ENCODE results near the gene HTRA3.
A peak's percentile ranks its signal among the peaks of the same experiment; 100 is the strongest.

Gene HTRA3

DNA sequence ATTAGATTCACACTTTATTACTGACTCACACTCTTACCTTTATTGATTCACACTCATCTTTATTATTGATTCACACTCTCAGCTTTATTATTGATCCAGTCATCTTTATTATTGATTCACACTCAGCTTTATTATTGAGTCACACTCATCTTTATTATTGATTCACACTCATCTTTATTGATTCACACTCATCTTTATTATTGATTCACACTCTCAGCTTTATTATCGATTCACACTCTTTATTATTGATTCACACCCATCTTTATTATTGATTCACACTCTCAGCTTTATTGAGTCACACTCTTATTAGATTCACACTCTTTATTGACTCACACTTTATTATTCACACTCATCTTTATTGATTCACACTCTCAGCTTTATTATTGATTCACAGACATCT, 31.3 kb downstream of the HTRA3 start:
- Histone ChIP-seq H3K9me3 (no peaks in the 10 kb centered on the region), H3K4me3 (no peak overlapping the region), H3K4me1 (no peaks in the 10 kb centered on the region), H3K27me3 (peaks cover 0 to 1% of the 10 kb centered on the region in 2 donors), H3K36me3 (no peaks in the 10 kb centered on the region), H3K27ac (no peak overlapping the region)
- intact Hi-C loops (cut with DNase I; ENCODE audit: low total_unique reads), result no loop called here
- no peak for DNase-seq
- TF ChIP-seq CTCF (IDR thresholded peaks at IDR 0.05), result no peak

DNA sequence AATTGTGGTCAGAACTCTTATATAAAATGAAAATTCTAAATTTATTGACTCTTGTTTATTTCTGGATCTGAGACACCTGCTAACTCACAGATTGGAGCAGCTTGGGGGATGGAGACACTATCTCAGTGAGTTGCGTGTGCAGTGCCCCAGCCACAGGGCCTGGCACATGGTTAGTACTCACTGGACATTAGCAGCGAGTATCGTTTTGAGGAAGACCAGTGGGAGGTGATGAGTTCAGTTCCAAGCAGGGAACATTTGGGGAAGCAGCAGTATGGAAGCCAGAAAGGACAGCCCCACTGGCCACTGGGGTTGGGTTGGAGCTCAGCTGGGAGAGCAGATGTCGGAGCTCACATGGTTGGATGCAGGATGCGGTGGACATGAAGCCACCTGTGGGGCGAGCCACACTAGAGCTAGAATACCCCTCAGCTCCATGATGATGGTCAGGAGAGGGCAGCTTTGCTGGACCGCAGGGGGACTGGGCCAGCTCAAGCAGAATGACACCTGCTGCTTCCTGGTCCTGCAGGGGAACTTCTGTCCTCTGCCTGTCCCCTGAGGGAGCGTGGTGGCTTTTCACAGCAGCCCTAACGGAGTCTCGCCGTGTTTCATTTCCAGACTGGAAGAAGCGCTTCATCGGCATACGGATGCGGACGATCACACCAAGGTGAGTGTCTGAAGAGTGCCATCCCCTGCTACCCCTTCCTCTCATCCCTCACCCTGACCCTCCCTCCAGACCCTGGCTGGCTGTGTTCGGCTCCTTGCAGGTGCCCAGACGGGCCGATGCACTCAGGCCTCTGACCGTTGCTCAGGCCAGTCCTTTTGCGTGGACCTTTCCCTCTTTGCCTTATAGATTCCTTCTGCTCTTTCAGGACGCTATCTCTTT, 32.5 kb downstream of the HTRA3 start:
- no peak overlapping the region for H3K27ac ChIP-seq
- H3K4me3 ChIP-seq, result no peak overlapping the region
- intact Hi-C loops (cut with DNase I; ENCODE audit: low total_unique reads), result no loop called here
- DNase-seq, result peak in 1 of 2 donors; percentile 59
- H3K36me3 ChIP-seq, result no peaks in the 10 kb centered on the region
- H3K27me3 ChIP-seq, result peaks cover 0 to 14% of the 10 kb centered on the region in 2 donors
- H3K9me3 ChIP-seq, result no peaks in the 10 kb centered on the region
- peaks cover 0 to 11% (median 6%) of the 10 kb centered on the region in 4 donors for H3K4me1 ChIP-seq
- no peak for TF ChIP-seq CTCF (IDR thresholded peaks at IDR 0.05)

GRCh38 chr4:8303081-8303480, 33.5 kb downstream of the HTRA3 start:
- H3K27me3 ChIP-seq, result peaks cover 0 to 24% of the 10 kb centered on the region in 2 donors
- no peaks in the 10 kb centered on the region for H3K9me3 ChIP-seq
- peaks cover 0 to 12% (median 7%) of the 10 kb centered on the region in 4 donors for H3K4me1 ChIP-seq
- H3K4me3 ChIP-seq, result no peak overlapping the region
- no peaks in the 10 kb centered on the region for H3K36me3 ChIP-seq
- H3K27ac ChIP-seq, result no peak overlapping the region
- intact Hi-C loops (cut with DNase I; ENCODE audit: low total_unique reads), result no loop called here
- DNase-seq, result peak; percentile 16 to 51
- TF ChIP-seq CTCF (IDR thresholded peaks at IDR 0.05), result no peak

DNA sequence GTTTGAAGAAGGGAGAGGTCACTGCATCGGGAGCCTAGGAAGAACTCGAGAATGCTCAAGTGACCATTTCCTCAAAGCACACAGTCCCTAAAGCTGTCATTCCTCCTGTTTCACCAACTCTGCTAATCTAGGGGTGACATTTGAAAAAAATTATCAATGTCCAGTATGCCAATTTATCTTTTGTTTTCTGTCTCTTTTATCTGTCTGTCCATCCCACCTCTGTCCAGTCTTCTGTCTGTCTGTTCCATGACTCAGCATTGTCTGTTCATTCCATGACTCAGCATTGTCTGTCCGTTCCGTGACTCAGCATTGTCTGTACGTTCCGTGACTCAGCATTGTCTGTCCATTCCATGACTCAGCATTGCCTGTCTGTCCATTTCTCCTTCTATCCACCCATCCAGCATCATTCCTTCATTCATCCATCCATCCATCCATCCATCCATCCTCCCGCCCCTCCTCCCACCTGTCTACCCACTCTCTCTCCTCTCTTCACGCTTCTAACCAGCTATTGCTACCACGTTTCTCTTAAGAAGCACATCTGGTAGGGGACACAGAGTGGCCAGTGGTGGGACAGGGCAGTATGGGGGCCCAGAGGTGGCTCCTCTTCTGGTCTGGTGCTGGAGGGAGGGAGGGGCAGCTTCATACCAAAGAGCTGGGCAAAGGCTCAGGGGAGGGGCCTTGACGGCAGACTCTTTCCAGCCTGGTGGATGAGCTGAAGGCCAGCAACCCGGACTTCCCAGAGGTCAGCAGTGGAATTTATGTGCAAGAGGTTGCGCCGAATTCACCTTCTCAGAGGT, 34.1 kb downstream of the HTRA3 start:
- Histone ChIP-seq H3K4me1 (peaks cover 0 to 12% (median 7%) of the 10 kb centered on the region in 4 donors), H3K9me3 (no peaks in the 10 kb centered on the region), H3K27ac (no peak overlapping the region), H3K4me3 (no peak overlapping the region), H3K36me3 (no peaks in the 10 kb centered on the region), H3K27me3 (peaks cover 0 to 29% of the 10 kb centered on the region in 2 donors)
- intact Hi-C loops (cut with DNase I; ENCODE audit: low total_unique reads), result no loop called here
- no peak for TF ChIP-seq CTCF (IDR thresholded peaks at IDR 0.05)
- peak in 1 of 2 donors; percentile 46 for DNase-seq

GRCh38 chr4:8304827-8305695, 35.5 kb downstream of the HTRA3 start:
- DNase-seq, result peak; percentile 15 to 50

More at GRCh38 chr4:8304827-8305695, 35.5 kb downstream of the HTRA3 start:
- H3K4me3 ChIP-seq, result no peak overlapping the region
- H3K4me1 ChIP-seq, result peaks cover 0 to 12% (median 7%) of the 10 kb centered on the region in 4 donors
- no peaks in the 10 kb centered on the region for H3K9me3 ChIP-seq
- TF ChIP-seq CTCF (IDR thresholded peaks at IDR 0.05), result no peak
- intact Hi-C loops (cut with DNase I; ENCODE audit: low total_unique reads), result no loop called here
- H3K27ac ChIP-seq, result no peak overlapping the region
- H3K36me3 ChIP-seq, result no peaks in the 10 kb centered on the region
- peaks cover 0 to 43% of the 10 kb centered on the region in 2 donors for H3K27me3 ChIP-seq

All from tibial artery (tissue), 4 donors.